Measurements from ENCODE around the gene CEMIP2. TPM values are rescaled to one million over a fixed set of nuclear protein-coding genes. Genes with fewer than 3 reads are reported as not detected.

CEMIP2 gene
- total RNA-seq, 3 donors from 2014 or later = 63.6 to 124 (median 99.3) TPM

DNA sequence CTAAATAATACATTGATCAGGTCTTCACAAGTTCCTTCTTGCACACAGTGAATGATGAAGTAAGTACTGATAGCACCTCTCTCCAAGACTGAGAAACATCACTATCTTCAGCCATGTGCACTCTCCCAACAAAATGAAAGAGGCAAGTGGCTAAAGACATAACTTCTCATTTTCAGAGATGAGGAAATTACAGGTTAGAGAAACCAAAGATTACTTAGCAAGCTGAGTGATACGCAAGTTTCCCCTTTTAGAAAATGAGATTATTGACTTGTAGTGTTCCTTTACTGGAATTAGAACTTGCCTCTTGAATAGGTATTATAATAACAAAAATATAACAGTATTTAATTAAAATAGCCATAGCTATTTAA lies 21.6 kb downstream of the CEMIP2 start:
- DNase-seq = no peak
- Histone ChIP-seq H3K9me3 (no peaks in the 10 kb centered on the region), H3K4me1 (ENCODE audit: low read depth) (peaks cover 12% of the 10 kb centered on the region), H3K36me3 (ENCODE audit: low read depth) (no peaks in the 10 kb centered on the region), H3K4me3 (no peak overlapping the region)
- ATAC-seq = no peak
- intact Hi-C loops (cut with DNase I, micrococcal nuclease) = no loop called here
- TF ChIP-seq, protein P1, sequence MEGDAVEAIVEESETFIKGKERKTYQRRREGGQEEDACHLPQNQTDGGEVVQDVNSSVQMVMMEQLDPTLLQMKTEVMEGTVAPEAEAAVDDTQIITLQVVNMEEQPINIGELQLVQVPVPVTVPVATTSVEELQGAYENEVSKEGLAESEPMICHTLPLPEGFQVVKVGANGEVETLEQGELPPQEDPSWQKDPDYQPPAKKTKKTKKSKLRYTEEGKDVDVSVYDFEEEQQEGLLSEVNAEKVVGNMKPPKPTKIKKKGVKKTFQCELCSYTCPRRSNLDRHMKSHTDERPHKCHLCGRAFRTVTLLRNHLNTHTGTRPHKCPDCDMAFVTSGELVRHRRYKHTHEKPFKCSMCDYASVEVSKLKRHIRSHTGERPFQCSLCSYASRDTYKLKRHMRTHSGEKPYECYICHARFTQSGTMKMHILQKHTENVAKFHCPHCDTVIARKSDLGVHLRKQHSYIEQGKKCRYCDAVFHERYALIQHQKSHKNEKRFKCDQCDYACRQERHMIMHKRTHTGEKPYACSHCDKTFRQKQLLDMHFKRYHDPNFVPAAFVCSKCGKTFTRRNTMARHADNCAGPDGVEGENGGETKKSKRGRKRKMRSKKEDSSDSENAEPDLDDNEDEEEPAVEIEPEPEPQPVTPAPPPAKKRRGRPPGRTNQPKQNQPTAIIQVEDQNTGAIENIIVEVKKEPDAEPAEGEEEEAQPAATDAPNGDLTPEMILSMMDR (IDR thresholded peaks at IDR 0.05) = no peak

DNA sequence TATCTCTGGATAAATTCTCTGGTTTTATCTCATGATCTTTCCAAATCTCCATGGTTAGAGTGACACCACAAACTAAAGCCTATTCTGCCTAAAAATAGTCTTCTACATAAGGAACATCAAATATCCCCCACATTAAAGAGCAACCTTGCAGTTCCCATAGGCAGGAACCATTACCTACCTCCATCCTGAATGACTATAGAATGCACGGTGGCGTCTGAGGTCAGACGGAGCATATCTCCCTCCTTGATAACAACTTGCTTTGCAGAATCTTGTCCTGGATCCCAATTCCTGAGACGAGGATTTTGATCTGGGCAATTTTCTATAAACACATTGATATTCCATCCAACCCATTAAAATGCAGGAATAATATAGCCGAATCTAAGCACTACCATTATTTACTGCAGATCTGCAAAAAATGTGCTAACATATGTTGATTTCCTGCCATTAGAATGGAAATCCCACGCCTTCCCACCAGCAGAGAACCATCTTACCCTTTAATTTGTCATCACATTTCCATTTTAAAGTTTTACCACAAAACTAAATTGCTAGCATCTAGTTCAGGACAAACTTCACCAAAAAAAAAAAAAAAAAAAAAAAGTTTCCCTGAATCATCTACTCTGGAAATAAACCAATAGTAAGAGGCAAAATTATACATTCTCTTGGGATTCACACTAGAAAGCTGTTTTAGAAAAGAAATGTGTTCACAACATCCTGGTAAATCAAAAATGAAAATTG lies 22.1 kb downstream of the CEMIP2 start:
- no peaks in the 10 kb centered on the region for H3K9me3 ChIP-seq
- no peak for DNase-seq
- ATAC-seq = no peak
- H3K4me3 ChIP-seq = no peak overlapping the region
- TF ChIP-seq, protein P1 (IDR thresholded peaks at IDR 0.05) = no peak
- no peaks in the 10 kb centered on the region for H3K36me3 ChIP-seq (ENCODE audit: low read depth)
- intact Hi-C loops (cut with DNase I, micrococcal nuclease) = no loop called here
- peaks cover 17% of the 10 kb centered on the region for H3K4me1 ChIP-seq (ENCODE audit: low read depth)

DNA sequence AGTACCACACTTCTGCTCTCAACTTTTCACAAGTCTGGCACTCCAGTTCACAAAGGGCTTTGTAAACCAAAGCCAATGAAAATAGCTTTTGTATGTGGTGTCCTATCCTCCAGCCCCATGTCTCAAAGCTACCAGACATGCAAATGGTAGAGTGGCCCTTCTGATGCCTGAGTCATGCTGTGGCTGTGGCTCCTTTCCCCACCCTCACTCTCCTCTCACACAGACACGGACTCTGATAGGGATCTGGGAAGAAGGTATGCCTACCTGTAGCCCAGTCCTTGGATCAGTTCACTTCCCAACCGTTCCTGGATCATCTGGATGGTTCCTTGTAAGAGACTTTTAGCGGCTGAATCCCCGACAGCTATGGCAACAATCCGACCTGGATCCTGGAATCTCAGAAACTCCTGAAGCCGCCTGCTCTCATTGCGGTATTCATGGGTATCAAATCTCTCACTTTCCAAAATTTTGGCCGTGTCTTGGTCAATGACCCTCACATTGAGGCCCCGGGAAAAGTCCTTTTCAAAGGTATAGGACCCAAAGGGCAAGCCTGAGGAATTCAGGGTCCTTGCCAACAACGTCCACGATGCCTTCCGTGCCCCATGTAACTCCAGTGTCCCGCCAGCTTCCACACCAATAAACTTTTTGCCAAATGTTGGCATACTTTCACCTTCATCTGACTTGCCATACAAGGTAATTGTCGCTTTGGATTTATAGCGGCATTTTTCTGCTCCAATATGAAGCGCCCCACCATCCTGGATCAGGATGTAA lies 23.4 kb downstream of the CEMIP2 start:
- ATAC-seq = peak; percentile 22
- Histone ChIP-seq H3K36me3 (ENCODE audit: low read depth) (no peaks in the 10 kb centered on the region), H3K4me1 (ENCODE audit: low read depth) (peaks cover 27% of the 10 kb centered on the region), H3K9me3 (no peaks in the 10 kb centered on the region), H3K4me3 (no peak overlapping the region)
- TF ChIP-seq, protein P1 (IDR thresholded peaks at IDR 0.05) = no peak
- intact Hi-C loops (cut with DNase I, micrococcal nuclease) = no loop called here
- no peak for DNase-seq

DNA sequence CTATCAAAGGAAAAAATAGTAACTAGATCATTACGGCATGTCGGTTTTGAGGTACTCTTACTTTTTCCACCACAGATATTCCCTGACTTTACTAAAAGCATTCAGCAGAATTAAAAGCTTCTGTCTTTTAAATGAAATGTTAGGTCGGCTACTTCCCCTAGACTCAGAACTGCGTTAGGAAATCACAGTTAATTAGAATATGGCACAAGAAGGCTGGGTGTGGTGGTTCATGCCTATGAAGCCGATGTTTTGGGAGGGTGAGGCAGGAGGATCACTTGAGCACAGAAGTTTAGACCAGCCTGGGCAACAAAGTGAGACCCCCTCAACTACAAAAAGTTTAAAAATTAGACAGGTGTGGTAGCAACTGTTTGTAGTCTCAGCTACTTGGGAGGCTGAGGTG lies 24.4 kb downstream of the CEMIP2 start:
- Histone ChIP-seq H3K4me3 (no peak overlapping the region), H3K4me1 (ENCODE audit: low read depth) (peaks cover 30% of the 10 kb centered on the region), H3K9me3 (no peaks in the 10 kb centered on the region), H3K36me3 (ENCODE audit: low read depth) (no peaks in the 10 kb centered on the region)
- TF ChIP-seq, protein P1 (IDR thresholded peaks at IDR 0.05) = no peak
- ATAC-seq (no peak), DNase-seq (no peak)
- intact Hi-C loops (cut with DNase I, micrococcal nuclease) = no loop called here

DNA sequence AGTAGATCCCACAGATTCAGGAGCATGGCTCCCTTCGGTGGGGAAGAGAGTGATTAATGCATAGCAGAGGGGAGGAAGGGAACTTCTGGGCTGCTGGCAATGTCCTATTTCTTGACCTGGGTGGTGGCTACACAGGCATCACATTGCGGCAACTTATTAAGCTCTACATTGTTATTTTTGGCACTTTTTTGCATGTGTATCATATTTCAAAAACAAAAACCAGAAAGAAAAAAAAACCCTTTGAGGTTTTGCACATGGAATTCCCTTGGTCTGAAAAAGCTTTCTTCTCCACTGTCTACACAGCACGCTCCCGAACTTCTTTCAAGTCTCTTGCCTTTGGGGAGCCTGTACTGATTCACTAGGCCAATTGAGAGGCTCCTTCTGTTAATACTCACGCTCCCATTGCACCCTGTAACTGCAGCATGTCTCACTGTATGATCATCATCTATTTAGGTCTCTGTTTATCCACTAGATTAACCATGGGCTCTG lies 25.1 kb downstream of the CEMIP2 start:
- Histone ChIP-seq H3K9me3 (no peaks in the 10 kb centered on the region), H3K4me1 (ENCODE audit: low read depth) (peaks cover 30% of the 10 kb centered on the region), H3K4me3 (no peak overlapping the region), H3K36me3 (ENCODE audit: low read depth) (no peaks in the 10 kb centered on the region)
- DNase-seq = no peak
- intact Hi-C loops (cut with DNase I, micrococcal nuclease) = no loop called here
- no peak for ATAC-seq
- TF ChIP-seq, protein P1 (IDR thresholded peaks at IDR 0.05) = no peak
